K562 (cell line): ENCODE data around the gene TMTC2. TPM values are rescaled to one million over a fixed set of nuclear protein-coding genes. Genes with fewer than 3 reads are reported as not detected.

ENCODE experiments used
- ATAC-seq: fragments of 200-7000 bp; cut with Tn5 transposase; 3 replicates; pipeline ENCODE4 v1.9.1; 2020; ENCODE audit warnings: moderate library complexity
- BruUV-seq: library from RNA; stranded (reverse); fragments of 400-500 nt; replicated peaks from 2 replicates; lab custom pipeline; 2021; lab: Mats Ljungman, UMichigan
- CTCF ChIA-PET: fragments of 300-600 bp; formaldehyde crosslinking; extraction: SDS; loops from one replicate; lab custom pipeline; 2021; ENCODE audit warnings: low intra/inter-chr PET ratio; lab: Yijun Ruan, JAX
- POLR2A ChIA-PET: fragments of 300-600, 350-650 bp; sonication (Branson Sonifier 250); formaldehyde crosslinking; extraction: SDS; loops from one replicate; lab custom pipeline; 2021; ENCODE audit warnings: antibody characterized with exemption, inconsistent platforms; lab: Yijun Ruan, JAX
- DNase-seq, 4 experiments: peaks; one replicate each; pipeline versions ENCODE4 v3.0.0 to v3.0.0-alpha.2; 2011 to 2018; ENCODE audit warnings: low spot score in 3 of 4, mixed read lengths in 3 of 4; ENCODE audit errors: extremely low read depth in 1 of 4
- FAIRE-seq: peaks from 2 replicates; lab custom pipeline; 2011; peaks lifted over from hg19 to GRCh38; lab: Jason Lieb, UNC
- H2AFZ ChIP-seq: 2 replicates; pipeline ENCODE4 v1.6.0; 2011; ENCODE audit warnings: low read depth, low read length, control low read depth, inconsistent platforms
- H3K27ac ChIP-seq: fragments of 200-600 bp; 3 replicates; pipeline ENCODE4 v1.8.0; 2011; ENCODE audit warnings: low read depth, mild to moderate bottlenecking, control low read depth, inconsistent platforms, low read length, moderate library complexity, mixed read lengths; ENCODE audit errors: extremely low read depth
- H3K27me3 ChIP-seq, 2 experiments: fragments of 300-600 bp in 1 of 2; 2 replicates in 1 of 2; 3 replicates in 1 of 2; pipeline versions ENCODE4 v1.6.0 to v1.8.0; 2011; ENCODE audit warnings: inconsistent platforms in 2 of 2, low read length in 2 of 2, mild to moderate bottlenecking in 1 of 2, mixed read lengths in 1 of 2, moderate library complexity in 1 of 2; ENCODE audit not compliant: control insufficient read depth in 2 of 2, insufficient read depth in 2 of 2
- H3K36me3 ChIP-seq: fragments of 300-600 bp; 3 replicates; pipeline ENCODE4 v1.8.0; 2011; ENCODE audit warnings: mild to moderate bottlenecking, low read length, inconsistent platforms; ENCODE audit not compliant: control insufficient read depth, insufficient read depth
- H3K4me1 ChIP-seq, 2 experiments: fragments of 200-600 bp in 1 of 2; replicated peaks in 1 of 2; 2 replicates in 1 of 2; 3 replicates in 1 of 2; pipeline versions ENCODE4 v1.5.1 to v1.8.0; 2011; ENCODE audit warnings: inconsistent platforms in 2 of 2, low read length in 2 of 2, mild to moderate bottlenecking in 1 of 2, mixed read lengths in 1 of 2, moderate library complexity in 1 of 2; ENCODE audit not compliant: control insufficient read depth in 2 of 2, insufficient read depth in 2 of 2
- H3K4me2 ChIP-seq: 2 replicates; pipeline ENCODE4 v1.6.1; 2011; ENCODE audit warnings: low read length, control low read depth, inconsistent platforms, mixed read lengths; ENCODE audit not compliant: insufficient read depth
- H3K4me3 ChIP-seq: fragments of 200-600 bp; sonication (generic), shearing (Covaris generic); 2 replicates; pipeline ENCODE4 v1.5.1; 2016; ENCODE audit warnings: control low read depth, inconsistent platforms
- H3K79me2 ChIP-seq: fragments of 200-600 bp; 3 replicates; pipeline ENCODE4 v1.8.0; 2011; ENCODE audit warnings: low read length, inconsistent platforms; ENCODE audit not compliant: control insufficient read depth, insufficient read depth
- H3K9ac ChIP-seq, 2 experiments: 2 replicates each; pipeline versions ENCODE4 v1.6.0 to v1.6.1; 2011; ENCODE audit warnings: low read depth in 2 of 2, low read length in 2 of 2, control low read depth in 1 of 2, inconsistent platforms in 1 of 2, mild to moderate bottlenecking in 1 of 2, mixed read lengths in 1 of 2; ENCODE audit not compliant: insufficient read depth in 1 of 2
- H3K9me1 ChIP-seq: one replicate; pipeline ENCODE4 v1.6.0; 2011; ENCODE audit warnings: inconsistent platforms, mild to moderate bottlenecking, low read length, moderate library complexity; ENCODE audit not compliant: control insufficient read depth, insufficient read depth
- H3K9me3 ChIP-seq: replicated peaks from 2 replicates; pipeline ENCODE4 v1.5.1; 2011; ENCODE audit warnings: low read depth, low read length, inconsistent platforms; ENCODE audit not compliant: control insufficient read depth, insufficient read depth
- H4K20me1 ChIP-seq: replicated peaks from 2 replicates; pipeline ENCODE4 v1.6.1; 2011; ENCODE audit warnings: low read length, inconsistent platforms, mixed read lengths; ENCODE audit not compliant: control insufficient read depth, insufficient read depth
- ATF6 ChIP-seq: sonication (generic); formaldehyde crosslinking; IDR thresholded peaks from 2 replicates; pipeline ENCODE4 v1.4.0; 2020; ENCODE audit warnings: mild to moderate bottlenecking, missing genetic modification reagents
- CEBPB ChIP-seq: fragments of 450-650 bp; IDR thresholded peaks from 2 replicates; pipeline ENCODE4 v1.6.1; 2016; ENCODE audit warnings: missing genetic modification characterization, missing compliant biosample characterization
- CREM ChIP-seq: IDR thresholded peaks from 2 replicates; pipeline ENCODE4 v1.6.1; 2014; ENCODE audit warnings: antibody characterized with exemption, low read depth
- CXXC5 ChIP-seq: fragments of 250-450 bp; sonication (Bioruptor Pico); IDR thresholded peaks from 2 replicates; pipeline ENCODE4 v1.8.0; 2022; ENCODE audit warnings: inconsistent platforms, mild to moderate bottlenecking, moderate library complexity
- MAFK ChIP-seq: IDR thresholded peaks from 2 replicates; pipeline ENCODE4 v1.6.1; 2011; ENCODE audit warnings: low read length, improper control_type of control experiment
- MCM3 ChIP-seq: fragments of 450-650 bp; IDR thresholded peaks from 2 replicates; pipeline ENCODE4 v1.6.1; 2016
- POLR2H ChIP-seq: IDR thresholded peaks from 2 replicates; pipeline ENCODE4 v1.6.1; 2016; ENCODE audit warnings: missing genetic modification characterization, low read depth, mild to moderate bottlenecking, control low read depth, missing compliant biosample characterization, moderate library complexity
- RFX5 ChIP-seq: IDR thresholded peaks from 2 replicates; pipeline ENCODE4 v1.6.1; 2011; ENCODE audit warnings: low read depth, mild to moderate bottlenecking, improper control_type of control experiment, low read length
- SFPQ ChIP-seq: fragments of 200-400 bp; formaldehyde crosslinking; IDR thresholded peaks from 2 replicates; pipeline ENCODE4 v1.6.1; 2017; ENCODE audit warnings: mild to moderate bottlenecking, low read depth, low read length, moderate library complexity
- SIN3B ChIP-seq: fragments of 450-650 bp; IDR thresholded peaks from 2 replicates; pipeline ENCODE4 v1.6.1; 2017; ENCODE audit warnings: low read depth, mild to moderate bottlenecking, moderate library complexity
- TCF7 ChIP-seq: sonication (generic); IDR thresholded peaks from 2 replicates; pipeline ENCODE4 v1.6.1; 2016; ENCODE audit warnings: antibody characterized with exemption, borderline replicate concordance
- VEZF1 ChIP-seq: fragments of 200-800 bp; sonication (Bioruptor generic); IDR thresholded peaks from 2 replicates; pipeline ENCODE4 v1.6.1; 2017; ENCODE audit warnings: missing genetic modification characterization, missing compliant biosample characterization
- ZHX1 ChIP-seq: fragments of 150-350 bp; conservative IDR thresholded peaks from 2 replicates; pipeline ENCODE4 v1.6.1; 2014; ENCODE audit warnings: low read length
- WGBS: fragments of 100-300 bp; shearing (Covaris generic); methylation state at CpG from one replicate; pipeline ENCODE4 v1.1.6; 2016; ENCODE audit warnings: low coverage, mixed read lengths; ENCODE audit not compliant: insufficient coverage; ENCODE audit errors: missing lambda C conversion rate; 5-methylcytosine and 5-hydroxymethylcytosine counted together
- in situ Hi-C: fragments of 300-500 bp; cut with MboI; formaldehyde crosslinking; loops from 4 replicates; pipeline ENCODE4 v1.15.0; 2018; ENCODE audit warnings: inconsistent platforms, mixed read lengths
- intact Hi-C: fragments of 100-400 bp; cut with micrococcal nuclease; formaldehyde crosslinking; loops from 2 replicates; pipeline ENCODE4 v1.14.2; 2022
- polyA plus RNA-seq, 8 experiments: library from polyadenylated mRNA; depleted of rRNA in 4 of 8; stranded (reverse) in 5 of 8; unstranded in 3 of 8; fragments of >200 nt; fragmentation: Nextera tagmentation in 2 of 8; fragmentation: Illumina TruSeq in 1 of 8; extraction: Ambion mirVana in 2 of 8; extraction: Trizol in 1 of 8; gene quantifications; 2 replicates each; pipeline versions ENCODE4 v1.2.1 to v1.2.3, GENCODE V29; 2011 to 2014; ENCODE audit warnings: inconsistent platforms in 1 of 8, missing spikeins in 1 of 8
- total RNA-seq, 7 experiments: library from RNA; depleted of rRNA in 6 of 7; stranded (reverse); fragments of >200 nt in 6 of 7; fragmentation: Illumina TruSeq in 2 of 7; extraction: Trizol in 2 of 7; gene quantifications; 2 replicates each; pipeline versions ENCODE4 v1.2.1 to v1.2.3, GENCODE V29; 2011 to 2021; ENCODE audit warnings: low replicate concordance in 1 of 7

The TMTC2 gene
- total and polyA plus RNA-seq, 9 of the 15 experiments (the other 6 are each of a cell fraction or from before 2014, with no cell fraction given): 0.29 to 1.1 (median 0.55) TPM

- no peak for TF ChIP-seq ATF6 (CRISPR knock-in tag)
- TF ChIP-seq MCM3: no peak
- TF ChIP-seq POLR2H (tag): no peak
- TF ChIP-seq TCF7: no peak
- TF ChIP-seq RFX5: no peak
Observed at GRCh38 chr12:82858534-82858917, 171.8 kb downstream of the TMTC2 start (continued).

- Histone ChIP-seq H3K9ac (no peak overlapping the region), H3K4me2 (no peak overlapping the region), H3K9me1 (no peaks in the 10 kb centered on the region), H4K20me1 (no peaks in the 10 kb centered on the region), H3K9me3 (no peaks in the 10 kb centered on the region), H3K4me1 (no peaks in the 10 kb centered on the region), H3K79me2 (no peaks in the 10 kb centered on the region), H3K36me3 (no peaks in the 10 kb centered on the region), H3K27ac (no peak overlapping the region), H3K4me3 (no peak overlapping the region), H2AFZ (no peak overlapping the region), H3K27me3 (no peaks in the 10 kb centered on the region)
- intact Hi-C loops (no loop called here), in situ Hi-C loops (no loop called here)
- no peak for DNase-seq
- ChIA-PET POLR2A (no interaction called here), CTCF (no interaction called here)
- FAIRE-seq: no peak
- ATAC-seq: no peak
- BruUV-seq: no TSS peak
- WGBS: 0% methylated on average over 1 of the region's 1 CpG
- TF ChIP-seq CREM (no peak), ZHX1 (no peak), SFPQ (no peak), VEZF1 (CRISPR knock-in tag) (no peak), SIN3B (no peak), CXXC5 (CRISPR knock-in tag) (no peak), CEBPB (tag) (no peak), MAFK (no peak)
Observed at GRCh38 chr12:82862069-82862841, 175.5 kb downstream of the TMTC2 start.
